HepG2 (cell line): ENCODE data around the gene NAT9. TPM values are rescaled to one million over a fixed set of nuclear protein-coding genes. Genes with fewer than 3 reads are reported as not detected.

ENCODE experiments used
- ARNT2 ChIP-seq: sonication (generic); formaldehyde crosslinking; IDR thresholded peaks from 2 replicates; pipeline ENCODE4 v1.8.0; 2022; ENCODE audit warnings: mild to moderate bottlenecking, low read depth, missing genetic modification reagents, moderate library complexity
- ASH2L ChIP-seq: fragments of 300-600, 200-600 bp; sonication (generic); IDR thresholded peaks from 2 replicates; pipeline ENCODE4 v1.7.0; 2017; ENCODE audit warnings: low read depth, mild to moderate bottlenecking, moderate library complexity, mixed read lengths, low read length; ENCODE audit not compliant: insufficient read length
- EED ChIP-seq: sonication (generic); formaldehyde crosslinking; IDR thresholded peaks from 2 replicates; pipeline ENCODE4 v1.5.0; 2020; ENCODE audit warnings: mild to moderate bottlenecking, missing genetic modification reagents
- ELF4 ChIP-seq: sonication (generic); formaldehyde crosslinking; IDR thresholded peaks from 2 replicates; pipeline ENCODE4 v1.5.0; 2020; ENCODE audit warnings: missing genetic modification reagents, mild to moderate bottlenecking, moderate library complexity, borderline replicate concordance
- ISL2 ChIP-seq: sonication (generic); formaldehyde crosslinking; IDR thresholded peaks from 2 replicates; pipeline ENCODE4 v1.5.0; 2020; ENCODE audit warnings: missing genetic modification reagents
- KDM3A ChIP-seq: IDR thresholded peaks from 2 replicates; pipeline ENCODE4 v1.6.1; 2018; ENCODE audit warnings: low read depth, missing compliant biosample characterization
- PTBP1 ChIP-seq: fragments of 200-400 bp; formaldehyde crosslinking; IDR thresholded peaks from 2 replicates; pipeline ENCODE4 v1.6.1; 2018; ENCODE audit warnings: low read length, low read depth; ENCODE audit not compliant: poor library complexity, severe bottlenecking
- SKIL ChIP-seq: sonication (generic); formaldehyde crosslinking; IDR thresholded peaks from 2 replicates; pipeline ENCODE4 v1.8.0; 2022; ENCODE audit warnings: missing genetic modification reagents, mild to moderate bottlenecking, moderate library complexity, borderline replicate concordance
- ZNF687 ChIP-seq: sonication (generic); formaldehyde crosslinking; IDR thresholded peaks from 2 replicates; pipeline ENCODE4 v1.5.1; 2020; ENCODE audit warnings: mild to moderate bottlenecking, missing genetic modification reagents, moderate library complexity
- polyA plus RNA-seq, 8 experiments: library from polyadenylated mRNA; depleted of rRNA in 3 of 8; stranded (reverse) in 7 of 8; unstranded in 1 of 8; fragments of >200 nt; fragmentation: Illumina TruSeq in 4 of 8; extraction: Trizol in 4 of 8; gene quantifications; 2 replicates each; pipeline versions ENCODE4 v1.2.1 to v1.2.3, GENCODE V29; 2011 to 2016; ENCODE audit warnings: low read depth in 4 of 8, missing spikeins in 1 of 8, mixed read lengths in 1 of 8; ENCODE audit not compliant: insufficient read depth in 1 of 8
- total RNA-seq, 5 experiments: library from RNA; depleted of rRNA; stranded (reverse); fragments of >200 nt; fragmentation: Illumina TruSeq; extraction: Trizol; gene quantifications; 2 replicates each; pipeline ENCODE4 v1.2.3, GENCODE V29; 2016; ENCODE audit warnings: low read depth in 1 of 5
- TF ChIP-seq, protein P1 (sequence below): sonication (generic); formaldehyde crosslinking; IDR thresholded peaks from 2 replicates; pipeline ENCODE4 v1.4.0; 2020; ENCODE audit warnings: mild to moderate bottlenecking, missing genetic modification reagents
- TF ChIP-seq, protein P2 (sequence below): sonication (generic); formaldehyde crosslinking; IDR thresholded peaks from 2 replicates; pipeline ENCODE4 v1.4.0; 2020; ENCODE audit warnings: missing genetic modification reagents
- TF ChIP-seq, protein P3 (sequence below): sonication (generic); formaldehyde crosslinking; IDR thresholded peaks from 2 replicates; pipeline ENCODE4 v1.4.0; 2020; ENCODE audit warnings: mild to moderate bottlenecking, missing genetic modification reagents

Gene NAT9
- total and polyA plus RNA-seq, 2 of the 13 experiments (the other 11 are each of a cell fraction or from before 2014, with no cell fraction given), result 39.7 to 44.2 TPM

- TF ChIP-seq ARNT2 (CRISPR knock-in tag) (peak; percentile 70), PTBP1 (no peak), ASH2L (peak; percentile 58), ZNF687 (CRISPR knock-in tag) (peak; percentile 74), ISL2 (CRISPR knock-in tag) (peak; percentile 83), SKIL (CRISPR knock-in tag) (peak; percentile 77), EED (CRISPR knock-in tag) (peak; percentile 48; the same call in 1 of the 2 replicates), ELF4 (CRISPR knock-in tag) (no peak), KDM3A (CRISPR knock-in tag) (peak; percentile 88)
- TF ChIP-seq, protein P1, sequence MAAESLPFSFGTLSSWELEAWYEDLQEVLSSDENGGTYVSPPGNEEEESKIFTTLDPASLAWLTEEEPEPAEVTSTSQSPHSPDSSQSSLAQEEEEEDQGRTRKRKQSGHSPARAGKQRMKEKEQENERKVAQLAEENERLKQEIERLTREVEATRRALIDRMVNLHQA, result 0 out of 2 replicates have a peak, but pooled peaks have one; percentile 59
- TF ChIP-seq, protein P2, sequence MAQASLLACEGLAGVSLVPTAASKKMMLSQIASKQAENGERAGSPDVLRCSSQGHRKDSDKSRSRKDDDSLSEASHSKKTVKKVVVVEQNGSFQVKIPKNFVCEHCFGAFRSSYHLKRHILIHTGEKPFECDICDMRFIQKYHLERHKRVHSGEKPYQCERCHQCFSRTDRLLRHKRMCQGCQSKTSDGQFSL (CRISPR knock-in tag), result peak; percentile 70; the same call in 1 of the 2 replicates
- TF ChIP-seq, protein P3, sequence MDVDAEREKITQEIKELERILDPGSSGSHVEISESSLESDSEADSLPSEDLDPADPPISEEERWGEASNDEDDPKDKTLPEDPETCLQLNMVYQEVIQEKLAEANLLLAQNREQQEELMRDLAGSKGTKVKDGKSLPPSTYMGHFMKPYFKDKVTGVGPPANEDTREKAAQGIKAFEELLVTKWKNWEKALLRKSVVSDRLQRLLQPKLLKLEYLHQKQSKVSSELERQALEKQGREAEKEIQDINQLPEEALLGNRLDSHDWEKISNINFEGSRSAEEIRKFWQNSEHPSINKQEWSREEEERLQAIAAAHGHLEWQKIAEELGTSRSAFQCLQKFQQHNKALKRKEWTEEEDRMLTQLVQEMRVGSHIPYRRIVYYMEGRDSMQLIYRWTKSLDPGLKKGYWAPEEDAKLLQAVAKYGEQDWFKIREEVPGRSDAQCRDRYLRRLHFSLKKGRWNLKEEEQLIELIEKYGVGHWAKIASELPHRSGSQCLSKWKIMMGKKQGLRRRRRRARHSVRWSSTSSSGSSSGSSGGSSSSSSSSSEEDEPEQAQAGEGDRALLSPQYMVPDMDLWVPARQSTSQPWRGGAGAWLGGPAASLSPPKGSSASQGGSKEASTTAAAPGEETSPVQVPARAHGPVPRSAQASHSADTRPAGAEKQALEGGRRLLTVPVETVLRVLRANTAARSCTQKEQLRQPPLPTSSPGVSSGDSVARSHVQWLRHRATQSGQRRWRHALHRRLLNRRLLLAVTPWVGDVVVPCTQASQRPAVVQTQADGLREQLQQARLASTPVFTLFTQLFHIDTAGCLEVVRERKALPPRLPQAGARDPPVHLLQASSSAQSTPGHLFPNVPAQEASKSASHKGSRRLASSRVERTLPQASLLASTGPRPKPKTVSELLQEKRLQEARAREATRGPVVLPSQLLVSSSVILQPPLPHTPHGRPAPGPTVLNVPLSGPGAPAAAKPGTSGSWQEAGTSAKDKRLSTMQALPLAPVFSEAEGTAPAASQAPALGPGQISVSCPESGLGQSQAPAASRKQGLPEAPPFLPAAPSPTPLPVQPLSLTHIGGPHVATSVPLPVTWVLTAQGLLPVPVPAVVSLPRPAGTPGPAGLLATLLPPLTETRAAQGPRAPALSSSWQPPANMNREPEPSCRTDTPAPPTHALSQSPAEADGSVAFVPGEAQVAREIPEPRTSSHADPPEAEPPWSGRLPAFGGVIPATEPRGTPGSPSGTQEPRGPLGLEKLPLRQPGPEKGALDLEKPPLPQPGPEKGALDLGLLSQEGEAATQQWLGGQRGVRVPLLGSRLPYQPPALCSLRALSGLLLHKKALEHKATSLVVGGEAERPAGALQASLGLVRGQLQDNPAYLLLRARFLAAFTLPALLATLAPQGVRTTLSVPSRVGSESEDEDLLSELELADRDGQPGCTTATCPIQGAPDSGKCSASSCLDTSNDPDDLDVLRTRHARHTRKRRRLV, result no peak; the same call in 1 of the 2 replicates
Measured at GRCh38 chr17:74748529-74749278, 27.4 kb downstream of the NAT9 start, which contains the start of gene NHERF1 (continued).
